Kidney (tissue), 14 donors: ENCODE results near the gene RAI1. TPM values are rescaled to one million over a fixed set of nuclear protein-coding genes. Genes with fewer than 3 reads are reported as not detected.

Source experiments
- DNase-seq, 5 donors: peaks; one replicate each; pipeline ENCODE4 v3.0.0-alpha.2; 2013 to 2020
- FAIRE-seq: peaks from 2 replicates; lab custom pipeline; 2012; peaks lifted over from hg19 to GRCh38; lab: Jason Lieb, UNC
- H3K27ac ChIP-seq, 2 donors: one replicate each; pipeline ENCODE4 v1.7.0; 2013; ENCODE audit warnings: low read depth in 2 of 2, low read length in 2 of 2, inconsistent platforms in 1 of 2
- H3K27me3 ChIP-seq: one replicate; pipeline ENCODE4 v1.7.1; 2013; ENCODE audit warnings: low read length, inconsistent platforms; ENCODE audit not compliant: control insufficient read depth, insufficient read depth
- H3K36me3 ChIP-seq, 3 donors: one replicate each; pipeline versions ENCODE4 v1.7.0 to v1.7.1; 2013; ENCODE audit warnings: low read length in 3 of 3, control low read depth in 1 of 3, inconsistent platforms in 1 of 3; ENCODE audit not compliant: insufficient read depth in 3 of 3, control insufficient read depth in 2 of 3
- H3K4me1 ChIP-seq, 3 donors: one replicate each; pipeline versions ENCODE4 v1.7.0 to v1.7.1; 2013; ENCODE audit warnings: low read length in 3 of 3, inconsistent platforms in 1 of 3, low read depth in 1 of 3; ENCODE audit not compliant: control insufficient read depth in 2 of 3, insufficient read depth in 2 of 3
- H3K4me3 ChIP-seq, 3 donors: one replicate each; pipeline versions ENCODE4 v1.7.0 to v1.8.1; 2013; ENCODE audit warnings: low read length in 3 of 3, control low read depth in 1 of 3, inconsistent platforms in 1 of 3
- H3K9ac ChIP-seq, 3 donors: one replicate each; pipeline versions ENCODE4 v1.7.0 to v1.7.1; 2013; ENCODE audit warnings: low read length in 3 of 3, control low read depth in 1 of 3, inconsistent platforms in 1 of 3
- H3K9me3 ChIP-seq, 3 donors: one replicate each; pipeline versions ENCODE4 v1.7.0 to v1.7.1; 2013; ENCODE audit warnings: low read length in 3 of 3, control low read depth in 1 of 3, inconsistent platforms in 1 of 3; ENCODE audit not compliant: control insufficient read depth in 2 of 3, insufficient read depth in 1 of 3
- intact Hi-C: fragments of 100-400 bp; cut with DNase I; formaldehyde crosslinking; loops from one replicate; pipeline ENCODE4 v1.11.1; 2022
- polyA plus RNA-seq: library from polyadenylated mRNA; stranded (reverse); fragments of 350-450 nt; fragmentation: Illumina TruSeq; extraction: RNeasy Lipid Tissue Mini Kit (QIAGEN cat#74804); gene quantifications from one replicate; pipeline ENCODE4 v1.2.3, GENCODE V29; 2014; ENCODE audit warnings: low read depth, low replicate concordance; ENCODE audit not compliant: insufficient read depth
- total RNA-seq: library from RNA; stranded (reverse); fragmentation: NEBNext Ultra II Directional; extraction: Animal tissue kit (Norgen Biotek cat#: 25700); gene quantifications from one replicate; pipeline ENCODE4 v1.2.1, GENCODE V29; 2021
- TF ChIP-seq, protein P1 (sequence below): IDR thresholded peaks from 3 replicates; pipeline ENCODE4 v1.5.1; 2012; ENCODE audit warnings: mild to moderate bottlenecking, moderate library complexity, borderline replicate concordance; ENCODE audit not compliant: insufficient read depth; ENCODE audit errors: extremely low read depth
- donor health status: control.
- donor health status: control.
- donor health status: control.
- donor health status: control.
- donor health status: control.
- donor health status: DM: yes; HTN: yes; CAD: no.
- donor health status: Normal renal cell carcinoma (clear cell type).

Gene RAI1
- total and polyA plus RNA-seq, 2 donors from 2014 or later, result 6.7 to 50.5 TPM

DNA sequence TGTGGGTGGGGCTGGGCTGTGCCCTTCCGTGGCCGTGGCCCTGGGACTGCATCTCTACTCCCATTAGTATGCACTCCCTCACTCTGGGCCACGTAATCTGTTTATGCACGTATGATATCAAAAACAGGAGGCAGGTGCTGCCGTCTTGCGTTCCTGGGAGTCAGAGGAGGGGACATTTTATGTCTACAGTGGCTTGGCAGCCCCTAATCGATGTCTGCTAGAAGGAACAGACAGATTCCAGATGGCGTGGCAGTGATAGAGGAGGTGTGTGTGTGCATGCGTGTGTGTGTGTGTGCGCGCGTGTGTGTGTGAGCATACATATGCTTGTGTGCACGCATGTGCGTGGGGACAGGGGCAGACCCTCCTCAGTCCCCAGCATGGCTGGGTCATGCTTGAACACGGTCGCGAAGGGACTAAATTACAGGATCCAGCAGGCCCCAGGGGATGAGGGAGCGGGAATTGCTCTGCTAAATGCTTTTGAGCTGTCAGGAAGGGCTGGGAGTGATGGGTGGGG is 110.8 kb downstream of the RAI1 start:
- intact Hi-C loops, result no loop called here
- H3K4me1 ChIP-seq, result peaks cover 0 to 16% (median 2%) of the 10 kb centered on the region in 3 donors
- H3K9ac ChIP-seq, result no peak overlapping the region
- TF ChIP-seq, protein P1, sequence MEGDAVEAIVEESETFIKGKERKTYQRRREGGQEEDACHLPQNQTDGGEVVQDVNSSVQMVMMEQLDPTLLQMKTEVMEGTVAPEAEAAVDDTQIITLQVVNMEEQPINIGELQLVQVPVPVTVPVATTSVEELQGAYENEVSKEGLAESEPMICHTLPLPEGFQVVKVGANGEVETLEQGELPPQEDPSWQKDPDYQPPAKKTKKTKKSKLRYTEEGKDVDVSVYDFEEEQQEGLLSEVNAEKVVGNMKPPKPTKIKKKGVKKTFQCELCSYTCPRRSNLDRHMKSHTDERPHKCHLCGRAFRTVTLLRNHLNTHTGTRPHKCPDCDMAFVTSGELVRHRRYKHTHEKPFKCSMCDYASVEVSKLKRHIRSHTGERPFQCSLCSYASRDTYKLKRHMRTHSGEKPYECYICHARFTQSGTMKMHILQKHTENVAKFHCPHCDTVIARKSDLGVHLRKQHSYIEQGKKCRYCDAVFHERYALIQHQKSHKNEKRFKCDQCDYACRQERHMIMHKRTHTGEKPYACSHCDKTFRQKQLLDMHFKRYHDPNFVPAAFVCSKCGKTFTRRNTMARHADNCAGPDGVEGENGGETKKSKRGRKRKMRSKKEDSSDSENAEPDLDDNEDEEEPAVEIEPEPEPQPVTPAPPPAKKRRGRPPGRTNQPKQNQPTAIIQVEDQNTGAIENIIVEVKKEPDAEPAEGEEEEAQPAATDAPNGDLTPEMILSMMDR, result no peak
- no peaks in the 10 kb centered on the region for H3K27me3 ChIP-seq
- FAIRE-seq (no peak), DNase-seq (no peak)
- no peak overlapping the region for H3K27ac ChIP-seq
- no peaks in the 10 kb centered on the region for H3K9me3 ChIP-seq
- H3K36me3 ChIP-seq, result peaks cover 0 to 3% (median 0%) of the 10 kb centered on the region in 3 donors
- no peak overlapping the region for H3K4me3 ChIP-seq

DNA sequence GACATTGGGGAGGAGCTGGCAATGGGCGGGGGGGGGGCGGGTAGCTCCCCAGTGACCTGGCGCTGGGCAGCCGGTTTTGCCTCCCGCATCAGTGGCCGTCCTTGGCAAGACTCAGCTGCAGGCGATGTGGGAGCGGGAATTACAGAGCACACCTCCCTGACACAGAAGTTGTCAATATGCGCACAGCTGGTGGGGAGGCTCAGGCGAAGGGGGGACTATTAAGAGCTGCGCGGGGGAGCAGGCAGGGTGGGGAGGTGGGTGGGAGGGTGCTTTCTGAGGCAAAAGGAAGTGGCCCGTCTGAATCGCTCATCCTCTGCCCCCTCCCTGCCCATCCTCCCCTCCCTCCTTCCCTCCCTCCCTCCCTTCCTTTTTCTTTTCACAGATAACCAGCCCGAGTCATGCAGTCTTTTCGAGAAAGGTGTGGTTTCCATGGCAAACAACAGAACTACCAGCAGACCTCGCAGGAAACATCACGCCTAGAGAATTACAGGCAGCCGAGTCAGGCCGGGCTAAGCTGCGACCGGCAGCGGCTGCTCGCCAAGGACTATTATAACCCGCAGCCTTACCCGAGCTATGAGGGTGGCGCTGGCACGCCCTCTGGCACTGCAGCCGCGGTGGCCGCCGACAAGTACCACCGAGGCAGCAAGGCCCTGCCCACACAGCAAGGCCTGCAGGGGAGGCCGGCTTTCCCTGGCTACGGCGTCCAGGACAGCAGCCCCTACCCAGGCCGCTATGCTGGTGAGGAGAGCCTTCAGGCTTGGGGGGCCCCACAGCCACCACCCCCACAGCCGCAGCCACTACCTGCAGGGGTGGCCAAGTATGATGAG is 111.5 kb downstream of the RAI1 start:
- DNase-seq (peak; percentile 72 to 87 (median 79)), FAIRE-seq (no peak)
- Histone ChIP-seq H3K4me3 (no peak overlapping the region), H3K27ac (no peak overlapping the region), H3K27me3 (no peaks in the 10 kb centered on the region), H3K36me3 (peaks cover 0 to 3% (median 0%) of the 10 kb centered on the region in 3 donors), H3K4me1 (peaks cover 0 to 16% (median 2%) of the 10 kb centered on the region in 3 donors), H3K9me3 (no peaks in the 10 kb centered on the region), H3K9ac (no peak overlapping the region)
- TF ChIP-seq, protein P1, result no peak
- intact Hi-C loops, result no loop called here

GRCh38 chr17:17793378-17794214 is 112.3 kb downstream of the RAI1 start:
- FAIRE-seq, result no peak
- Histone ChIP-seq H3K9me3 (no peaks in the 10 kb centered on the region), H3K27ac (no peak overlapping the region), H3K9ac (no peak overlapping the region), H3K36me3 (peaks cover 0 to 3% (median 0%) of the 10 kb centered on the region in 3 donors), H3K4me1 (peaks cover 0 to 16% (median 2%) of the 10 kb centered on the region in 3 donors), H3K4me3 (no peak overlapping the region), H3K27me3 (no peaks in the 10 kb centered on the region)
- TF ChIP-seq, protein P1, result no peak
- peak in 1 of 5 donors; percentile 76 for DNase-seq
- intact Hi-C loops, result no loop called here
